Right kidney (tissue), 9 donors: ENCODE data around the gene ZNF217.
"Not testable (repeated sequence)": the region's sequence is repeated elsewhere in the genome, so short reads cannot be mapped to it uniquely, and the experiment has no call there.

Experiments
- DNase-seq: peaks from one replicate; pipeline ENCODE4 v3.0.0-alpha.2; 2016
- long read RNA-seq, 8 donors: transcript quantifications; one replicate each; lab custom pipeline, GENCODE V29; 2026

Gene ZNF217
- long read RNA-seq, donor 1, full-length matches to known transcripts: 1 of 1 reads
- long read RNA-seq, donor 1, partial matches to known transcripts: 0 of 1 reads
- long read RNA-seq, donor 1, other reads (novel, unspliced or antisense): 0 of 1 reads
- long read RNA-seq, donor 2, partial matches to known transcripts: 0 of 2 reads
- long read RNA-seq, donor 2, other reads (novel, unspliced or antisense): 0 of 2 reads
- long read RNA-seq, donor 3: 0 reads
- long read RNA-seq, donor 4, full-length matches to known transcripts: 3 of 20 reads
- long read RNA-seq, donor 4, partial matches to known transcripts: 17 of 20 reads
- long read RNA-seq, donor 4, other reads (novel, unspliced or antisense): 0 of 20 reads
- long read RNA-seq, donor 5, full-length matches to known transcripts: 1 of 1 reads
- long read RNA-seq, donor 5, partial matches to known transcripts: 0 of 1 reads
- long read RNA-seq, donor 5, other reads (novel, unspliced or antisense): 0 of 1 reads
- long read RNA-seq, donor 6, partial matches to known transcripts: 6 of 7 reads
- long read RNA-seq, donor 6, other reads (novel, unspliced or antisense): 0 of 7 reads
- long read RNA-seq, donor 7, full-length matches to known transcripts: 6 of 28 reads
- long read RNA-seq, donor 7, partial matches to known transcripts: 22 of 28 reads
- long read RNA-seq, donor 7, other reads (novel, unspliced or antisense): 0 of 28 reads
- long read RNA-seq, donor 8, full-length matches to known transcripts: 2 of 2 reads
- long read RNA-seq, donor 8, partial matches to known transcripts: 0 of 2 reads
- long read RNA-seq, donor 8, other reads (novel, unspliced or antisense): 0 of 2 reads

- DNase-seq: not testable (repeated sequence)
Observed at GRCh38 chr20:53593466-53594007, at the start of gene ZNF217. ZNF217 (minus strand) TSS chr20:53593839; CDS start chr20:53582826, 11,013 bp downstream.

GRCh38 chr20:53643031-53643832 lies 49.6 kb upstream of the ZNF217 start:
- peak; percentile 35 for DNase-seq

GRCh38 chr20:53642196-53643030 lies 48.8 kb upstream of the ZNF217 start:
- peak; percentile 32 for DNase-seq

GRCh38 chr20:53639647-53640440 lies 46.2 kb upstream of the ZNF217 start:
- no peak for DNase-seq

- DNase-seq: no peak
Observed at GRCh38 chr20:53639128-53639527, 45.5 kb upstream of the ZNF217 start.

GRCh38 chr20:53637310-53637709 lies 43.7 kb upstream of the ZNF217 start:
- DNase-seq: not testable (repeated sequence)

GRCh38 chr20:53636540-53637097 lies 43.0 kb upstream of the ZNF217 start:
- no peak for DNase-seq

- DNase-seq: no peak
Observed at GRCh38 chr20:53635221-53635620, 41.6 kb upstream of the ZNF217 start.

GRCh38 chr20:53631909-53632662 lies 38.4 kb upstream of the ZNF217 start:
- DNase-seq: no peak

GRCh38 chr20:53629436-53629835 lies 35.8 kb upstream of the ZNF217 start:
- DNase-seq: no peak

- DNase-seq: not testable (repeated sequence)
Observed at GRCh38 chr20:53628758-53629157, 35.1 kb upstream of the ZNF217 start.

GRCh38 chr20:53628076-53628475 lies 34.4 kb upstream of the ZNF217 start:
- no peak for DNase-seq

- DNase-seq: not testable (repeated sequence)
Observed at GRCh38 chr20:53627001-53627400, 33.4 kb upstream of the ZNF217 start.

GRCh38 chr20:53626584-53626983 lies 32.9 kb upstream of the ZNF217 start:
- DNase-seq: no peak

GRCh38 chr20:53625311-53626129 lies 31.9 kb upstream of the ZNF217 start:
- DNase-seq: no peak

- DNase-seq: not testable (repeated sequence)
Observed at GRCh38 chr20:53624927-53625250, 31.2 kb upstream of the ZNF217 start.

GRCh38 chr20:53623454-53624211 lies 30.0 kb upstream of the ZNF217 start:
- DNase-seq: peak; percentile 90

- no peak for DNase-seq
Observed at GRCh38 chr20:53623134-53623453, 29.5 kb upstream of the ZNF217 start.
